ENCODE data around the gene ECE2. TPM values are rescaled to one million over a fixed set of nuclear protein-coding genes. Genes with fewer than 3 reads are reported as not detected.

ECE2 gene
- total RNA-seq: not detected

DNA sequence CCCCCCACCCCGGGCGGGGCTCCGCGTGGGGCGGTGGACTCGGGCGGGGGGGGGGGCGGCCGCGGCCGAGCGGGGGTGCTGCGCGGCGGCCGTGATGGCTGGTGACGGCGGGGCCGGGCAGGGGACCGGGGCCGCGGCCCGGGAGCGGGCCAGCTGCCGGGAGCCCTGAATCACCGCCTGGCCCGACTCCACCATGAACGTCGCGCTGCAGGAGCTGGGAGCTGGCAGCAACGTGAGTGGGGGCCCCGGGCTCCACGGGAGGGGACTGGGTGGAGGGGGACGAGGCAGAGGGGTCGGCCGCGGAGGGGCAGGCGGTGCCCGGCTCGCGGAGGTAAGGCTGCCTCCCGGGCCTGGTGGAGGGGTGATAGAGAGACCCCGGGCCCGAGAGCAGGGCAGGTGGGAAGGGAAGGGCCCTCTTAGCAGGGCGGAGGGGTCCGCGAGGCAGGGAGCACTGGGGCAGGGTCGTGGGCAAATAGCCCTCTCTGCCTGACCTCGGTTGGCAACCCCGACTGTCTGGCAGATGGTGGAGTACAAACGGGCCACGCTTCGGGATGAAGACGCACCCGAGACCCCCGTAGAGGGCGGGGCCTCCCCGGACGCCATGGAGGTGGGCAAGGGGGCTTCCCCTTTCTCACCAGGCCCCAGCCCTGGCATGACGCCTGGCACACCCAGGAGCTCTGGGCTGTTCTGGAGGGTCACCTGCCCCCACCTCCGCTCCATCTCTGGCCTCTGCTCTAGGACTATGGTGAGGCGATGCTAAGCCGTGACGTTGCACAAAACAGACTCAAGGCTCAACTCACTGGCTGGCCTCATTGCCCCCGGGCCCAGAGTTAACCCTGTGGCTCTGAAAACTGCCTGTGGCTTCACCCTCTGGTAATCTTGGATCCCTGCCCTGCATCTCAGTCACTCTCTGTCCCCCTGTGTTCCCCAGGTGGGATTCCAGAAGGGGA, at the start of gene ECE2:
Gene ECE2, plus strand, starts transcription at position 62 of the 950 bp plus-strand sequence. Its CDS starts 132 bp downstream, at position 194.
- DNase-seq: no peak

DNA sequence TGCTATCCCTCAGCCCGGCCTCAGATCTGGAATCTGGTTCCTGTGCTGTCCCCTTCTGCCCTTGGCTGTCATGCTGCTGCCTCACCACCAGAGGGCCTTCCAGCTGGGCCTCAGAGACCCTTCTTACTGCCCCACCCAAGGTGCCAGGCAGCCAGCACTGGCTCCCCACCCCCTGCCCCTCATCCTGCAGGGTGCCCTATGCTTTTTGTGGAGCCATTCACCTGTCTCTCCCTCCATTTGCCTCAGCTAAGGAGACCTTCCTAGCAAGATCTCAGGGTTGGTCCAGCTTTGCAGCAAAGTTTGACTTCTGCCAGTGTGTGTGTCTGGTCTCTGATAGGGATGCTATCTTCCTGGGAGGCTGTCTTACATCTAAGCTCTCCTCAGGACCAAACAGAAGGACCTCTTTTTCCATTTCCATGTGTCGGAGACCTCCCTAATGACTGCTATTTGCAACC, 48.3 kb upstream of the ECE2 start:
- no peak for DNase-seq

DNA sequence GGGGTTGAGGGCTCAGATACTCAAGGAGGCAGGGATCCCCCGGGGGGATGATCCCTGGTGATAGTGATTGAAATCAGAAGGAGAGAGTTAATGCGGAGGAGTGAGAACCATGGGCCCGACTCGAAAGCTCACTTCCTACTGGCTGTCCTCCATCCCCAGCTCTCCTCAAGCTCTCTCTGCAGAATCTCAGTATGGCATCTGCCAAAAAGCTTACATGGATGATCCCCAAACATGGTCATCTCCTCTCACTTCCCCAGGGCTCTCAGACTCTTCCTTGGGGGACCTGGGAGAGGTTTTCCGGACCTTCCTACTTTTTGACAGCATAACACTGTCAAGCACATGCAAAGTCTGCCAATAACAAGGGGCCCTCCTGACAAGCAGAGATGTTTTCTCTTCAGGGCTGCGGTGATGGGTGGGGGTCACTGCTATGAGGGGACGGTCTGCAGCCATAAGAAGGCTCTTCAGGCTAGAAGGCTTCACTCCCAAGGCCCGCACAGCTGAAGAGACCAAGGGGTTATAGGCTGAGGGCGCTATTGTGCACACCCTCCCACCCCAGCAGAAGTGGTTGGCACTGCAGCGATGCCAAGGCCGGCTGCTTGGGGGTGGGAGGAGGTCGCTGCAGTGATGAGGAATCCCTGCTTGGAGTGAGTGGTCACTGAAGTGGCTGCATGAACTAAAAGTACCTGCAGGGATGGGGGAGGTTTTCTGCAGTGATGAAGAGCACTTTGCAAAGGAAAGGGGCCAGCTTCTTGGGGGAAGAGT, 47.3 kb upstream of the ECE2 start:
- no peak for DNase-seq

DNA sequence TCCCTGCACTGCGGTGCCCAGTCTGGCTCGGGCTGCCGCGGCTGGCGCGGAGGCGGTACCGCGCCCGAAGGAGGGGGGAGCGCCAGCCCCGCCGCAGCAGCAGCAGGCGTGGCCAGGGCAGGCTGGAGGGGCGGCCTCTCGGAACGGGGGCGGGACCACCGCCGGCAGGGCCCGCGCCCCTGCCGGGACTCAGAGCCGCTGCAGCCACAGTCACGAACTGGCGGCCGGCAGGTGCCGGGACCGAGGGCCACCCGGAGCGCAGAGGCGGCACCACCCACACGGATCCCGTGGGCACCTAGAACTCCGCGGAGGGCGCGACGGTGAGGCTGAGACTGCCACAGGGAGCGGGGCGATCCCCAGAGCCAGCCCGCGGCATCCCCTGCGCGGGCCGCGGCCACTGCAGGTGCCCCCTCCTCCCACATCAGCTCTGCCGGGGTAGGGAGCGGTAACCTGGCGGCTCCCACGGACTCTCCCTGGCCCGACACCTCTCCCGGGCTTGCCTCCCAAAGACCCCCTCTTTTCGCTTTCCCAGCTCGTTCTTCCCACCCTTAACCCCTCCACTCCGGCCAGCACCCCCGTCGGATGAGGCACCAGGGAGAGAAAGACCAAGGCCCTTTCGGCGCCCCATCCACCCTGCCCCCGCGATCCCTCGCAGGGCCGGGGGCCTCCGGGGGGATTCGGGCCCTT, 46.3 kb upstream of the ECE2 start, which contains the start of gene VWA5B2:
Gene VWA5B2, plus strand, starts transcription at position 192 of the 687 bp plus-strand sequence. CDS start 944 bp downstream, outside the sequence.
- peak; percentile 76 for DNase-seq

DNA sequence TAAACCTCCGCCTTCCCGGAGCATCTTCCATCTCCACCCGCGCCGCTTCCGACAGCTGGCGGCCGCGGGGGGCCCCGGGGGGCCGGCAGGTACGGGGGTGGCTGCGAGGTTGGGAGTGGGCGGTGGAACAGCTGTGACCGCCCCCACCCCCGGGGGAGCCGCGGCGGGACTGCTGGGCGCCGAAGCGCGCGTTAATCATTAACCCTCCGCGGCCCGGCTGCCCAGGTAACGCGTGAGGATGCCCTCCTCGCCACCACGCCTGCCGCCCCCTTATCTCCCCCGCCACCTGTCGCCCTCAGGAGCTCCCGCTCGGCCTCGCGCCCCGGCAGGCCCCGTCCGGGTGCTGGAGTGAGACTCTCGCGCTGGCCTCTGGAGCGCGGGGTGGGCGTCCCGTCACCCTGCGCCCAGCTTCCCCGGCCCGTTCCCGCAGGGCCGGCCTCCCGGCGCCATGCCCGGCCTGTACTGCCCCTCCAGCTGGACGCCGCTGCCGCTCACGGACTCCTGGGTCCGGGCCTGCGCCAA, 45.7 kb upstream of the ECE2 start:
- no peak for DNase-seq

DNA sequence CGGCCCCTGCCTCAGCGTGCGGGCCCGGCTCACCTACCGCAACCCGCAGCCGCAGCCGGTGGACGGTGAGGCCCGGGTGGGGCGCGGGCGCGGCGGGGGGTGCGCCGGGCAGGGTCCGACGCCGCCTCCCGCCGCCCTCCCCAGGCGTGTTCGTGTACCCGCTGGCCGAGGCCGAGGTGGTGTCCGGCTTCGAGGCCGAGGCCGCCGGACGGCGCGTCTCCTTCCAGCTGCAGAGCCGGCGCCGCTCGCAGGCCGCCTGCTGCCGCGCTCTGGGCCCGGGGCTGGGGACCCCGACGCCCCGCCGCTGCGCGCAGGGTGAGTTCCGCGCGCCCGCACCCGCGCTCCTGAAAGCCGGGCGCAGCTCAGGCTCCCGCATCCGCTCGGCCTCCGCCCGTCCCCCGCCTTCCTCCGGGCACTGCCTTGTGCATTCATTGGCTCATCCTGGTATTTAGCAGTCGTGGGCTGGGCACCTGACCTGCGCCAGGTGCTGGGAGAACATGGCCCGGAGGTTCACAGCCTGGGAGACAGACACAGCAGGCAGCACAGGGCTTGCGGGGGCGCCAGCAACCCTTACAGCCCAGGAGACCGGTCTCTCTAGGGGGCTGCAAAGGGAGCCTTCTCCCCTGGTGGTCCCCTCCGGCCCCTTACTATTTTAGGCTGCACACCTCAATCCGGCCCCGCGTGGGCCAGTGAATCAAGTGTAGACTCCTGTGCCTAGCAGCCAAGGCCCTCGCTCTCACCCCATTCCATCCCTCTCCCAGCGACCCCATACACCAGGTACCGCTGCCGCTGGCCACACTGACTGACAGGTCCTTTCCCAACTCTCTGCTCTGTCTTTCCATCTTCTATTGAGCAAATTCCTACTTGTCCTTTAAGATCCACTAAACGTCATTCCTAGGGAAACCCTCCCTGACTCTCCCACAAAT, 45.0 kb upstream of the ECE2 start:
- DNase-seq: no peak

DNA sequence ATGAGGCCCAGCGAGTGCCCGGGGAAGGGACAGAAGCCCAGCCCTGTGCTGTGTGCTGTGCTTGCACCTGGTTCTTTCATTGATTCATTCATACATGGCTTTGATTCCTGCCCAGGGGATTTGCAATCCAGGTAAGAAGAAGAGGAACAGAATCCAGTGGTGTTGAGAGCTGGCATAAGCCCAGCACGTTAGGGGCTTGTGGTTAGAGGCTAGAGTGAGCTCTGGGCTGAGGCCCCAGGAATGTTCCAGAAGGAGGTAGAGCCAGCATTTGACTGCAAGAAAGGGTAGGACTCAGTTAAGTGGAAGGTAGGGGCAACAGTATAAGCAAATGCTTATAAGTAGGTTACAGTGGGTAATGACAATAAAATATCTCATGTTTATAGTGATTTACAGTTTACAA, 44.2 kb upstream of the ECE2 start:
- no peak for DNase-seq

DNA sequence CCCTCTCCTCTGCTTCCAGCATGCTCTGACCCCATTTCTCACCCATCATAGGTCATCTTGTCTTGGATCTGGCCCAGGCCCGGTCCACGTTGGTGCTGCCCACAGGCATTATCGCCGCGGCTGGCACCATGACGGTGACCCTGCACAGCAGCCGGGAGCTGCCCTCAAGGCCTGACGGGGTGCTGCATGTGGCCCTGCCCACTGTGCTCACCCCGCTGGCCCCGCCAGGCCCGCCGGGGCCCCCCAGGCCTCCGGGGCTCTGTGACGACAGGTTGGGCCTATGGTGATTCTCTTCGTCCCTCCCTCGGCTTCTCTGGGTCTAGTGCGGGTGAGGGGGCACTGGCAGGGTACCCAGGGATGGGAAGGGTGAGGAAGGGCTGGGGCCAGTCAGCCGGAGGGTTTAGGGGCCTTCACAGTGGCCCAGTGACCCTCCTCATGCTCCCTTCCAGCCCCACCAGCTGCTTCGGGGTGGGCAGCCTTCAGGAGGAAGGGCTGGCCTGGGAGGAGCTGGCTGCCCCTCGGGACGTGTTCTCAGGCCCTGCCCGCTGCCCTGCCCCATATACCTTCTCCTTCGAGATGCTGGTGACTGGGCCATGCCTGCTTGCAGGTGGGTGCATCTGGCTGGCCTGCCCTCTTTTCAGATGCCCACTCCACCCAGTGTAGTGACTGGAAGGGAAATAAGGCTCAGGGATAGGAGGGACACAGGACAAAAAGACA, 42.5 kb upstream of the ECE2 start:
- no peak for DNase-seq

DNA sequence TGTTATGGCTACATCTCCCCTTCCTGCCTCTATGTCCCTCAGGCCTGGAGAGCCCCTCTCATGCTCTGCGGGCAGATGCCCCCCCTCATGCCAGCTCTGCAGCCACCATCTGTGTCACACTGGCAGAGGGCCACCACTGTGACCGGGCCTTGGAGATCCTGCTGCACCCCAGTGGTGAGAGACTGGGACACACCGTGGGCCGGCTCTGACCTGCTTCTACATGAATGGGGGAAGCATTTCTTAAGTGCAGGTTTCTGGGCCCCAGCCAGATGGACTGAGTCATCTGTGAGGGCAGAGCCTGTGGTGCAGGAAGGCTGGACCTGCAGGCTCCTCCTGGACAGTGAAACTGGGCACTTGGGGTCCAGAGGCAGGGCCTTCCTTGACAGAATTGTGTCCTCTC, 41.6 kb upstream of the ECE2 start:
- DNase-seq: peak; percentile 11

DNA sequence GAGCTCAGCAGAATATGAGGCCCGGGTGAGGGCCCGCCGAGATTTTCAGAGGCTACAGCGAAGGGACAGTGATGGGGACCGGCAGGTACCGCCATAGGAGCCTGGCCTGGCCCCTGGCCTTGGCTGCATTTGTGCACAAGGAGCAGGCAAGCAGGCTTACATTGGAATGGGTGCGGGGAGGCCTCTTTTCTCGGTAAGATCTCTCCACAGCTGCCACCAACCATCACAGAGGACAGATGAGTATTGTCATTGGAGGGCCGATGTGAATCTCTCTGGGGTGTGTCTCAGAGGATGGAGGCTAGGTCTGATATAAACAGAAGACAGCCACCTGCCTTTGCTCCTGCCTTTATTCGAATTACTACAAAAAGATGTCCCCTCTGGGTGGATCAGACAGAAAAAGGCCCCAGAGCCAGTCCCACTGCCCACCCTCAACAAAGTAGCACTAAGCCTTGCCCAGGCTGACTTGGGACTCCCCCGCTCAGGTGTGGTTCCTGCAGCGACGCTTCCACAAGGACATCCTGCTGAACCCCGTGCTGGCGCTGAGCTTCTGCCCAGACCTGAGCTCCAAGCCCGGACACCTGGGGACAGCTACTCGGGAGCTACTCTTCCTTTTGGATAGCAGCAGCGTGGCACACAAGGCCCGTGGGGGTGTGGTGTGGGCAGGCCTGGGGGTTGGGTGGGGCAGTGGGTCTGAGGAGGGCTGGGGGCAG, 41.0 kb upstream of the ECE2 start:
- no peak for DNase-seq

DNA sequence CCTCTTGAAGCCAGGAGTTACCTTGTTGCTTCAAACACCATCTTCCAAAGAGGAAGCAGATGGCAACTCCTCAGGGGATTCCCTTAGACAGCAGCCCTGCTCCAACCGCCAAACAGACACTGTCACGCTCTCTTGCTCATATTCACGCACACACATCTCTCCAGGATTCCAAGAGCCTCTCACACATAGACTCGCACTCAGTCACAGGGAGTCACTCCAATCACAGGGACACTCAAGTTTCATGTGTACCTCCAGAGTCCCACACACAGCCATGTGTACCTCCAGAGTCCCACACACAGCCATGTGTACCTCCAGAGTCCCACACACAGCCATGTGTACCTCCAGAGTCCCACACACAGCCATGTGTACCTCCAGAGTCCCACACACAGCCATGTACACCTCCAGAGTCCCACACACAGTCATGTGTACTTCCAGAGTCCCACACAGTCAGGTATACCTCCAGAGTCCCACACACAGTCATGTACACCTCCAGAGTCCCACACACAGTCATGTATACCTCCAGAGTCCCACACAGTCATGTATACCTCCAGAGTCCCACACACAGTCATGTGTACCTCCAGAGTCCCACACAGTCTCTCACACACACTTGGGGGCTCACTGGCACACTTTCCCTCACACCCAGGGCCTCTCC, 40.3 kb upstream of the ECE2 start:
- no peak for DNase-seq

DNA sequence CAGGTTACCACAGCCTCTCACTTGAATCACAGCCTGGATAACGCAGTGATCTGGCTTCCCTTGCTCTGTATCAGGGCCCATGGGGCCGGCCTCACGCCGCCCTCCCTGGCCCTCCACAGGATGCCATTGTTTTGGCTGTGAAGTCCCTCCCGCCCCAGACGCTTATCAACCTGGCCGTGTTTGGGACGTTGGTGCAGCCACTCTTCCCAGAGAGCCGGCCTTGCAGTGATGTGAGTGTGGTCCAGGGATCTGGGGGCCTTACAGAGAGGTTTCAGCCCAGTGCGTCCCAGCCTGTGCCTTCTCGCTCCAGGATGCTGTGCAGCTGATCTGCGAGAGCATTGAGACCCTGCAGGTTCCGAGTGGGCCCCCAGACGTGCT, 39.8 kb upstream of the ECE2 start:
- no peak for DNase-seq

DNA sequence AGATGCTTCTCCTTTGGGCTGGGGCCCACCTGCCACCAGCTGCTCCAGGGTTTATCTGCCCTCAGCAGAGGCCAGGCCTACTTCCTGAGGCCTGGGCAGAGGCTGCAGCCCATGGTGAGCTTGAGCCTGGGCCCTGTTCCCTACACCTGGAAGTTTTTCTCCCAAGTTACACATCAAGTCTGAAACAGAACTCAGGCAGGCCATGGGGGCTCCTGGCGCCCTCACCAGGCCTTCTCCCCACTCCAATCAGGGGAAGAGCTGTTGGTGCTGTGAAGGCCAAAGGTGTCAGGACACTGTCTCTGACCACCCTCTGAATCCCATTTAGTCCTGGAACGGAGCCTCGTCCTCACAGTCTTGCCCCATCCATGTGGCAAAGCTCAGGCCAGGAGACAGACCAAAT, 39.2 kb upstream of the ECE2 start:
- no peak for DNase-seq

DNA sequence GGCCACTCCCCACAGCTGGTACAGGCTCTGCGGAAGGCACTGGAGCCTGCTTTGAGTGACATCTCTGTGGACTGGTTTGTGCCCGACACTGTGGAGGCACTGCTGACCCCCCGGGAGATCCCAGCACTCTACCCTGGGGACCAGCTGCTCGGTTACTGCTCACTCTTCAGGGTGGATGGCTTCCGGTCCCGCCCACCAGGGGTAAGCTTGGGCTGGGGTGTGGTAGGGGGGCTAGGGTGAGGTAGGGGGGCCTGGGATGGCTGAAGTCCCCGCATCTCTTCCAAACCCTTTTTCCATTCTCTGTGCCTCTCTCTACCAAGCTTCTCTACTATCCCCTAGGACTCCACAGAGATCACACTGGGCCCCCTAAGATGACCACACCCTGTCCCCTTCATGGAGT, 38.6 kb upstream of the ECE2 start:
- no peak for DNase-seq

DNA sequence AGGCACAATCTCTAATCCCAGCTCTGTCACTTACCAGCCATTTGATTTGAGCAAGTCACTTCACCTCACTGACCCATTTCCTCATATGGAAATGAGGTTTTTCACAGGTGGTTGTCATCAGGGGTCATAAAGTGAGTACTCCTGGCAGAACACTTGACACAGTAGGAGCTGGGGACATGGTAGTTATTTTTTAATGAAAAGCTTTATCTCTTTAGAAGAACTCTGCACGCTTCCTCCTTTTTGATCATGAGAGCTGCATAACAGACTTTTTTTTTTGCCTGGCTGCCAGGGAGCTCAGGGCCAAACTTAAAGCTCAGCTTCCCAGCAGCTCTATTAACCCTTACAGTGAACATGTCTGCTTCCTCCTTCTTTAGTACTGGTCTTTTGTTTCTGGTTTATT, 38.0 kb upstream of the ECE2 start:
- no peak for DNase-seq

DNA sequence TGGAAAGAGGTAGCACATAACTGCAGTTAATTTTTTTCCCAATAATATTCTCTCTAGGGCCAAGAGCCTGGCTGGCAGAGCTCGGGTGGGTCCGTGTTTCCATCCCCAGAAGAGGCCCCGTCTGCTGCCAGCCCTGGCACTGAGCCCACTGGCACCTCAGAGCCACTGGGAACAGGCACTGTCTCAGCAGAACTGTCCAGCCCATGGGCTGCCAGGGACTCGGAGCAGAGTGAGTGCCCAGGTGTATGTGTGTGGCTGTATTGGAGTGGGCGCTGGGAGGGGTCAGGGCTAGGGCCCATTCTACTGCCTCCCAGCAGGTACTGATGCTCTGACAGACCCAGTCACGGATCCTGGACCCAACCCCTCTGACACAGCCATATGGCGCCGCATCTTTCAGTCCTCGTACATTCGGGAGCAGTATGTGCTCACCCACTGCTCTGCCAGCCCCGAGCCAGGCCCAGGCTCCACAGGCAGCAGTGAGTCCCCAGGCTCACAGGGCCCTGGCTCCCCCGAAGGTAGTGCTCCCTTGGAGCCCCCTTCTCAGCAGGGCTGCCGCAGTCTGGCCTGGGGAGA, 37.5 kb upstream of the ECE2 start:
- no peak for DNase-seq

DNA sequence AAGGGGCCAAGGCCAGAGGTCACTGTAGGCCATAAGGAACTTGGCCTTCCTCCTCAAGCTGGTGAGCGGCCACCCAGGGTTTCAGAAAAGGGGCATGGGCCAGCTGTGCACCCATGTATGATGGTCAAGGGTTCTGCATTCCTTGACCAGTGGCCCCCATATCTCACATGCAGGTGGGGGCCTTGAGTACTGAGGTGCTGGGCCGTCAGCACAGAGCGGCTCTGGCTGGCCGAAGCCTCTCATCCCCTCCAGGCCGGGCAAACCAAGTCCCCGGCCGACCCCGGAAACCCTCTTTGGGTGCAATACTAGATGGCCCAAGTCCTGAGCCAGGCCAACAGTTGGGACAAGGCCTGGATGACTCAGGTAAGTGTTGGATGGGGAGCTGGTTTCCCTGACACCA, 36.6 kb upstream of the ECE2 start:
- no peak for DNase-seq

DNA sequence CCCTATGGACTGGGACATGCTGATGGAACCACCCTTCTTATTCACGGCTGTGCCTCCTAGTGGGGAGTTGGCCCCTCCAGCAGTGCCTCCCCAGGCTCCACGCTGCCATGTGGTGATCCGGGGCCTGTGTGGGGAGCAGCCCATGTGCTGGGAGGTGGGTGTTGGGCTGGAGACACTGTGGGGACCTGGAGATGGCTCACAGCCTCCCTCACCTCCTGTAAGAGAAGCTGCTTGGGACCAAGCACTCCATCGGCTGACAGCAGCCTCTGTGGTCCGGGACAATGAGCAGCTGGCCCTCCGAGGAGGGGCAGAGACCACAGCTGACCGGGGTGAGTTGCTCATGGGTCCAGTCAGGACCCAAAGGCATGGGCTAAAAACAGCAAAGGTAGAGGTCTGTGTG, 36.1 kb upstream of the ECE2 start:
- no peak for DNase-seq

Data from tongue (tissue), 2 donors.